Ovary (tissue), 3 donors: ENCODE data around the gene RAB40B.

ENCODE experiments used
- CTCF ChIP-seq, 3 donors: fragments of 450-650 bp in 2 of 3; fragments of 200-600 bp in 1 of 3; IDR thresholded peaks; one replicate each; pipeline versions ENCODE4 v1.5.1 to v1.8.0; 2016 to 2022; ENCODE audit warnings: antibody characterized with exemption in 3 of 3, mild to moderate bottlenecking in 1 of 3
- POLR2A ChIP-seq: fragments of 450-650 bp; IDR thresholded peaks from one replicate; pipeline ENCODE4 v1.6.1; 2017; ENCODE audit warnings: antibody characterized with exemption, mild to moderate bottlenecking, moderate library complexity
- donor health status: DM: no; HTN: no; CAD: no.

- TF ChIP-seq CTCF (IDR thresholded peaks at IDR 0.05) (no peak), POLR2A (no peak)
Observed at GRCh38 chr17:82650723-82651122, 47.8 kb downstream of the RAB40B start.
